DMS114 treated with DMSO at 0.1 percent for 48 hours (cell line): ENCODE data around the gene STAM2.
"Not testable (repeated sequence)": the region's sequence is repeated elsewhere in the genome, so short reads cannot be mapped to it uniquely, and the experiment has no call there.

Source experiments
- DNase-seq: peaks from one replicate; lab custom pipeline; 2025; ENCODE audit not compliant: unreplicated experiment; lab: John Stamatoyannopoulos, UW

STAM2 gene

DNA sequence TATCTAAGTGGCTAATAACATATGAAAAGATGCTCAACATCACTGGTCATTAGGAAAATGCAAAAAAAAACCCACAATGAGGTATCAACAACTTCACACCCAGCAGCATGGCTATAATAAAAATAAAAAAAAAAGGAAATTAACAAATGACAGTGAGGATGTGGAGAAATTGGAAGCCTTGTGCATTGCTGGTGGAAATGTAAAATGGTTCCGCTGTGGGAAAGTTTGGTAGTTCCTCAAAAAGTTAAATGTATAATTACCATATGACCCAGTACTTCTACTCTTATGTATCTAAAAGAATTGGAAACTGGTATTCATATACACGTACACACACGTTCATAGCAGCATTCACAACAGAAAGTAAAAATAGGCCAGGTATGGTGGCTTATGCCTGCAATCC, 61.2 kb downstream of the STAM2 start:
- DNase-seq, result no peak

- DNase-seq, result not testable (repeated sequence)
Measured at GRCh38 chr2:152107140-152107539, 68.4 kb downstream of the STAM2 start.

DNA sequence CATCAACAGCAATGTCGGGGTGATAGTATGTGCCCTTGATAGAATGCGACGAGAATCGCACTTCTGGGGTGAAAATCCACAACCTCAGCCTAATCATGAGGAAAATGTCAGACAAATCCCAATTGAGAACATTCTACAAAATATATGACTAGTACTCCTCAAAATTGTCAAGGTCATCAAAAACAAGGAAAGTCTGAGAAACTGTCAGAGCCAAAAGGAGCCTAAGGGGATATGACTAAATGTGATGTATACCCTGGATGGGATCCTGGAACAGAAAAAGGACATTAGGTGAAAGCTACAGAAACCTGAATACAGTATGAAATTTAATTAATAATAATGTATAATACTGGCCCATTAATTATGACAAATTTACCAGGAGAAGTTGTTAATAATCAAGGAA, 69.1 kb downstream of the STAM2 start:
- DNase-seq, result no peak

- no peak for DNase-seq
Measured at GRCh38 chr2:152103271-152103670, 72.3 kb downstream of the STAM2 start.

- no peak for DNase-seq
Measured at GRCh38 chr2:152100961-152101360, 74.6 kb downstream of the STAM2 start.

GRCh38 chr2:152099367-152100050, 76.1 kb downstream of the STAM2 start:
- DNase-seq, result no peak

DNA sequence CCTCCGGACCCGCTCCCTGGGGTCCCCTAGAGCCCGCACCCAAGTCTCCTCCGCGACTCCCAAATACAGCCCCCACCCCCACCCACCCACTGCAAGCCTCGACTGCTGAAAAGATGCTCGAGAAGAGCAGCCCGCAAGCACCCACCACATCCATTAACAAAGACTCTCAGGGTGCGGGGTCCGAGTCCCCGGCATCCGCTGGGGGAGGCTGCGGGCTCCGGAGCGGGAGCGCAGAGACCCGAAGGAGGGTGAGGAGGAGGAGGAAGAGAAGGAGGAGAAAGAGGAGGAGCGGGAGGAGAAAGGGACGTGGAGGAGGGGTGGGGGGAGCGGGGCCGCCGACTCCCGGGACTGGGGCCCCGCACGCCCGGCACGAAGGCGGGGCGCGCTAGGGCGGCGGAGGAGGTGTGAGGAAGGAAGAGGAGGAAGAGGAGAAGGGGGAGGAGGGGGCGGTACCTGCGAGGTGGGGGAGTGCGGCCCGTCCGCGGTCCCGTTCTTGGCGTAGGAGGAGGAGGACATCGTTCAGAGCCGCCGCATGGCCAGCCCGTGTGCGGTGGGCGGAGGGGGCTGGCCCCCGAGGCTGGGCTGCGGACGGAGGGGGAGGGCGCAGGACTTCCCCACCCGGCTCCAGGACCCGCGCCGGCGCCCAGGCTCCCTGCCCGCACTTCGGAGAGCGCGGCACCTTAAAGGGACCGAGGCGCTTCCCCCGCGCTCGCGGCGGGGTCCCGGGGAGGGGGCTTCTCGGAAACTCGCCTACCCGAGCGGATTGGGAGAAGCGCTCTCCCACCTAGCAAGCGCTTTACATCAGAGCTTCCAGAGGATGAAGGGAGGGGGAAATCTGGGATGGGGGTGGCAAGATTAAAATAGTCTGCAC, 76.8 kb downstream of the STAM2 start, which contains the start of gene CACNB4:
TSS of gene CACNB4 (minus strand) at position 549 of the 871 bp plus-strand sequence.
- DNase-seq, result no peak

GRCh38 chr2:152097801-152098495, 77.6 kb downstream of the STAM2 start:
- DNase-seq, result no peak

GRCh38 chr2:152097290-152097800, 78.2 kb downstream of the STAM2 start:
- DNase-seq, result no peak

DNA sequence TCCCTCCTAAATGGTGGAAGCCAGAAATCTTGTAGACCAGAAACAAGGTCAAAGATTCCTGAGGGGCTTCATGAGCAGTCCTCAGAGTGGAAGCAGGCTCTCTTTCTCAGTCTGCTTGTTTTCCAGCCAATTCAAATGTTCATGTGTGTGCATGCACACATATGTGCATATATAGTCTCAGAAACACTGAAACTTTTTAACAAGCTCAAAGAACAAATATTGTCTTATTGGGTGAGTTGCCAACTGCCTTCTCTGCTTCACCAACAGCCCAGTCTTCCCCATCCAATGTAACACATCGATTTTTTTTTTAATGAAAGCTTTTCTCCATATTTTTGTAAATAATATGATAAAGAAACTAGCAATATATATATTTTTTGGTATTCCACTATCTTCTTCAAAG, 80.4 kb downstream of the STAM2 start:
- no peak for DNase-seq

DNA sequence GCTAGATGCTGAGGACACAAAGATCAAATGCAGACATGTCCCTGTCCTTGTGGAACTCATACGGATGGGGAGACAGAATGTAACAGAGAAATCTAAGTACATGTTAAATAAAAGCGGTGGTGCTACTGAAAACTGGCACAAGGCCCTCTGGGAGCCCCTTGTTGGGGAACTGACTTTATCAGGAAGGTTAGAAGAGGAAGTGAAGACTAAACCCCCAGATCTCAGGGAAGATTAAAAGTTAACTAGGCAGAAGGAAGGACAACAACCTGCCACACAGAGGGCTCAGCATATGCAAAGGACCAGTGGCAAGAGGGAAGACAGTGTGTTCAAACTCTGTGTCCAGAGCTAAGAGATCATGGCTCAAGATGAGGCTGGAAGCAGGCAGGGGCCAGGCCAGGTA, 81.5 kb downstream of the STAM2 start:
- no peak for DNase-seq

DNA sequence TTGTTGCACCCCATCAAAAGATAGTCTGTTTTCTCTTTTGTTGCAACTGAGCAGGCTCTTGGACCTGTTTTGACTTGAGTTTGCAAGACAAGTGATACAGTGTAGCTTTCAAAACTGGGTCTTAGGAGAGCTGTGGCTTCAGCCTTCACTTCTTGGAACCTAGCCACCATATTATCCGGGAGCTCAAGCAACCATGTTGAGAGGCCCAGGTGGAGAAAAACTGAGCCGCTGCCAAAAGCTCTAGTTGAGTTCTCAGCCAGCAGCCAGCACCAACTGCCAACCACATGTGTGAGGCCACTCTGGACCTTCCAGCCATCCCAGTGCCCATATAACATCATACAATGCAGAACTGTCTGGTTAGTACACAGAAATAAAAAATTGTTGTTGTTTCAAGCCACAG, 82.1 kb downstream of the STAM2 start:
- DNase-seq, result no peak

GRCh38 chr2:152092095-152092494, 83.5 kb downstream of the STAM2 start:
- no peak for DNase-seq

- not testable (repeated sequence) for DNase-seq
Measured at GRCh38 chr2:152090726-152091125, 84.8 kb downstream of the STAM2 start.

DNA sequence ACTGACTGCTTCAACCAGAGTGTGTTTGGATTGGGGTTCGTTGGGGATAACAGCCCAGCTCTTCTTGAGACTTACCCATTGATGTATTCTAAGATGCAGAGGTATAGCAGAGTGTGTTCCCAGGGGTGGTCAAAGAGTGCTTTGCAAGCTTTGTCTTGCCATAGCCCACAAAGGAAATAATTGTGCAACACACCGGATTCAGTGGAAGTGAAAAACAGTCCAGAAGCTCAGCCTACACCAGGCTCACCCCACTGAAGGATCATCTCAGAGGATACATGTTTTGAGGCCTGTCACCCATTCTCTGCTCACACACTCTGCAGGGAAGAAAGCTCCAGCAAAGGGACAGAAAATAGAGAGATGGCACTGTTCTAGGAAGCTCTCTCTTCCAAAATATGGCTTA, 86.3 kb downstream of the STAM2 start:
- DNase-seq, result no peak

- DNase-seq, result no peak
Measured at GRCh38 chr2:152088006-152088405, 87.6 kb downstream of the STAM2 start.

GRCh38 chr2:152086231-152086630, 89.3 kb downstream of the STAM2 start:
- DNase-seq, result no peak

DNA sequence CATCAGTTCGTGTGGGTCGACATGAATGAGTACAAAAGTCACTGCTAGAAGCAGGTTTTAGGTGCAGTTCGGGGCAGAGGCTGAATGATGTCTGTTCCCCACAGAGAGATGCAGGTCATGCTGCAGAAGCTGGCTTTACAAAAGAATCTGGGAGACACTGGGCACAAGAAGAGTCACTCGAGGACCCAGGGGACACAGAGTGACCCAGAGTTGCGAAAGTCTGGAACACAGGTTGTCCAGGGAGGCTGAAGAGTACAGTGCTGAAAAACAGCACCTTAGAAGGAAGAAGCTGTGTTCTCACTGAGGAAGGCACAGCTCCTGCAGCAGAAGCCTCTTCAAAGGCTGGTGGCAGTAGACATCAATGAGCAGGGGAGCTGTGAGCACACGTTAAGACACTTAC, 91.5 kb downstream of the STAM2 start:
- DNase-seq, result no peak

DNA sequence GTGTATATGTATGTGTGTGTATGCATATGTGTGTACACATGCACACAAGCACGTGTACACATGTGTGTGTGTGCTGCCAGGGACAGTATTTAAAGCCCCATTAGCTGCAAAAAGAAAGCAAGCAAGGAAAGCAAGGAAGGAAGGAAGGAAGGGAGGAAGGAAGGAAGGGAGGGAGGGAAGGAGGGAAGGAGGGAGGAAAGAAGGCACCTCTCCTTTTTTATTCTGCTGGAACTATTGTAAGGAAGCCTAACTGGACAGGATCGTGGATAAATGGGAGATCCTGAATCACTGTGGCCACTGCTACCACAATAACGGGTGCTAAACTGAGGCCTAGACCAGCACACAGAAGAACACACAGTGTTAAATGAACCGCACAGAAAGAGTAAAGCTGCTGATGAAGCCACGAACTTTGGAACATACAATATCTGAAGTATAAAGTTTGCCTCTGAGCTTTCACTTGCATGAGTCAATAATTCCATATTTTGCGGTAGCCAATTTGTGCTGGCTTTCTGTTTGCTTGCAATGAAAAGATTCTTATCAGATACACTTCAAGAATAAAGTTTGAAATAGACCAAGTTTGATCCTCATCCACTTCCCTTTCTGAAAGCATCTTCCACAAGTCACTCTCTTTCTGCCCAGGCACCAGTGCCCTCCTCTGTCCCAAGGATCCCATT, 92.2 kb downstream of the STAM2 start:
- DNase-seq, result no peak

DNA sequence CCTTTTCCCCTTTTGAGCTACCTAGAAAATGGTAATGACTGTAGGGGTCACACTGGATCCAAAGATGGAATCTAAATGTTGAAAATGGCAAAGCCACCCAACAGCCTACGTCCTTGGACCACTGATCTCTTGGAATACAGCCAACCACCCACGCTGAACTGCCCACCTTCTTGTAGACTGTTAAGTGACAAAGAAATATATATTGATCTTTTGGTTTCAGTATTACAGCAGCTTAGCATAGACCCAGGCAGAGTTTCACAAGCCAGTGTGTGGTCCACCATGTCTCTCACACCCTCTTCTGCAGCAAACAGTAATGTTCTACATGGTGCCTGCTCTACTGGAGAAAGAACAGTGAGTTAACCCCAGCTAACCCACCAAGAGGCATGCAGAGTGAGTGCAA, 96.9 kb downstream of the STAM2 start:
- no peak for DNase-seq

GRCh38 chr2:152078023-152078422, 97.5 kb downstream of the STAM2 start:
- DNase-seq, result no peak
